SK-N-SH (cell line): ENCODE results near the gene HHAT.

Source experiments
- CHD2 ChIP-seq: fragments of 150-350 bp; IDR thresholded peaks from 2 replicates; pipeline ENCODE4 v1.6.1; 2018; ENCODE audit warnings: low read length; ENCODE audit not compliant: partially characterized antibody
- CTCF ChIP-seq: fragments of 200-600 bp; sonication (generic); IDR thresholded peaks from 2 replicates; pipeline ENCODE4 v1.6.1; 2017; ENCODE audit warnings: antibody characterized with exemption, mild to moderate bottlenecking, moderate library complexity
- EP300 ChIP-seq, 2 experiments: IDR thresholded peaks; 2 replicates each; pipeline versions ENCODE4 v1.4.0 to v1.6.1; 2012; ENCODE audit warnings: borderline replicate concordance in 1 of 2, low read depth in 1 of 2, low read length in 1 of 2
- GABPA ChIP-seq: IDR thresholded peaks from 2 replicates; pipeline ENCODE4 v1.4.0; 2012; ENCODE audit warnings: low read depth, mild to moderate bottlenecking
- POLR2AphosphoS5 ChIP-seq: IDR thresholded peaks from 2 replicates; pipeline ENCODE4 v1.6.1; 2012; ENCODE audit warnings: low read depth, low read length
- REST ChIP-seq: IDR thresholded peaks from 2 replicates; pipeline ENCODE4 v1.6.1; 2012; ENCODE audit warnings: mild to moderate bottlenecking, low read depth, low read length, moderate library complexity
- RFX5 ChIP-seq: IDR thresholded peaks from 2 replicates; pipeline ENCODE4 v1.6.1; 2012; ENCODE audit warnings: mild to moderate bottlenecking, improper control_type of control experiment, low read length
- RXRA ChIP-seq: IDR thresholded peaks from 2 replicates; pipeline ENCODE4 v1.4.0; 2012; ENCODE audit warnings: low read depth, mild to moderate bottlenecking, borderline replicate concordance
- USF1 ChIP-seq: IDR thresholded peaks from 2 replicates; pipeline ENCODE4 v1.4.0; 2012; ENCODE audit warnings: low read depth, borderline replicate concordance

- TF ChIP-seq REST (no peak), CTCF (no peak), POLR2AphosphoS5 (no peak), GABPA (no peak), RXRA (no peak), RFX5 (no peak), EP300 (IDR thresholded peaks at IDR 0.05; ENCODE audit: borderline replicate concordance in 1 of 2, low read depth in 1 of 2, low read length in 1 of 2) (peak in 1 of 2 experiments; percentile 59; a peak in 1 of 4 replicates), USF1 (no peak), CHD2 (peak; percentile 22)
These were observed 33.5 kb upstream of the HHAT start for GRCh38 chr1:210294999-210295745.
